COR-L47 (cell line): ENCODE data around the gene RAB40A.
"Not testable (repeated sequence)": the region's sequence is repeated elsewhere in the genome, so short reads cannot be mapped to it uniquely, and the experiment has no call there.

ENCODE experiments used
- DNase-seq: peaks from one replicate; lab custom pipeline; 2025; lab: John Stamatoyannopoulos, UW

Gene RAB40A

DNA sequence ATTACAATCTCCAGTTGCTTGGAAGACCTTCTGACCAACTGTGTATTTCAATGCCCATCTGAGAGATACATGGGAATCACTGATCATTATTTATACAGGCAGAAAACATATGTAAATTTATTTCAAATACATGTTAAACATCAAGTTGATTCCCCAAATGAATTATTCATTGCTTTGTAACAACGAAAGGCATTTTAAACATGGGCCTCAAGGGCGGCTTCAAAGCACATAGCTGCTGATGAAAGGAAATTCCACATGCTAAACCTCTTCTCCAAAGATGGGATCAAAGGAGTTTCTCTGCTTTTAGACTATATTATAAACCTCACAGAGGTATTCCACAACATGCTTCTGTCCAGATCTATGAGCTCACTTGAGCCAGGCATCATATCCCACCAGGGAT lies 4.3 kb upstream of the RAB40A start:
- DNase-seq, result no peak

- peak; percentile 3 for DNase-seq
Observed at GRCh38 chrX:103520386-103520785, 1.1 kb upstream of the RAB40A start.

GRCh38 chrX:103518571-103518970 lies 718 bp downstream of the RAB40A start:
- no peak for DNase-seq

GRCh38 chrX:103517246-103517645 lies 2.0 kb downstream of the RAB40A start:
- no peak for DNase-seq

GRCh38 chrX:103513476-103514108 lies 5.7 kb downstream of the RAB40A start:
- DNase-seq, result no peak

GRCh38 chrX:103513067-103513466 lies 6.2 kb downstream of the RAB40A start:
- no peak for DNase-seq

DNA sequence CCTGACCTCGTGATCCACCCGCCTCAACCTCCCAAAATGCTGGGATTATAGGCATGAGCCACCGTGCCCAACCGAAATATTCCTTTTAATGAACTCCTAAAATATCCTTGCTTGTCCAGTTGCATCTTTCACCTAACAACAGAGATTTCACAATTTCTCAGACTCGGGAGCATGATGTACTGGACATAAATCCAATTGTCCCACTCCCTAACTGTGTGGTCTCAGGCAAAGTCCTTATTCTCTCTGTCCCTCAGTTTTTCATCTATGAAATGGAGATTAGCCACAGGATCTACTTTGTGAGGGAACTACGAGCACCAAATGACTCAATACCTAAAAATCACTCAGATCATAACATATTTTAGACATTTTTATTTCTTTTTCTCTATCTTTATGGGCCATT lies 9.3 kb downstream of the RAB40A start:
- DNase-seq, result no peak

GRCh38 chrX:103503853-103504207 lies 15.5 kb downstream of the RAB40A start:
- DNase-seq, result no peak

GRCh38 chrX:103503163-103503852 lies 16.0 kb downstream of the RAB40A start:
- DNase-seq, result no peak

DNA sequence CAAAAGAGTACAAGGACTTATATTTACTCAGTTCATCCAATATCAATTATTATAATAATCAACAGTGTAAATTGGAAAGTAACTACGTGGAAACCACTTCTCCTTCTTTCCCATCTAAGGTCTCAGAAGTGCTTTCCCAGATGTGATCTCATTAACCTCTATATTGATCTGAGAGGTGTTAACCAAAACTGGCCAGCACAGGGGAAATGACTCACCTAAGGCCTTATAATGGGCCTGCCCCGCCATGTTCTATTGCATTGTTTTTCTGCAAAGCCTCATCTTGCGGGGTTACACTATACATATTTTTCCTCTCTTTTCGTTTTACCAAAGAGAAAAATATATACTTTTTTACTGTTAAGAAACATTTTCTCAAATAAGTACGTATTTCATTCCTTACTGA lies 20.5 kb downstream of the RAB40A start:
- no peak for DNase-seq

GRCh38 chrX:103495786-103496185 lies 23.5 kb downstream of the RAB40A start:
- no peak for DNase-seq

DNA sequence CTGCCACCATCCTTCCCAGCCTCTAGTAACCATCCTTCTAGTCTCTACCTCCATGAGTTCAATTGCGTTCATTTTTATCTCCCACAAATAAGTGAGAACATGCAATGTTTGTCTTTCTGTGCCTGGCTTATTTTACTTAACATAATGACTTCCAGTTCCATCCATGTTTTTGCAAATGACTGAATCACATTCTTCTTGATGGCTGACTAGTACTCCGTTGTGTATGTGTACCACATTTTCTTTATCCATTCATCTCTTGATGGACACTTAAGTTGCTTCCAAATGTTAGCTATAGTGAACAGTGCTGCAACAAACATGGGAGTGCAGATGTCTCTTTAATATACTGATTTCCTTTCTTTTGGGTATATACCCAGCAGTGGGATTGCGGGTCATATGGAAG lies 25.7 kb downstream of the RAB40A start:
- not testable (repeated sequence) for DNase-seq

- not testable (repeated sequence) for DNase-seq
Observed at GRCh38 chrX:103489733-103490132, 29.6 kb downstream of the RAB40A start.

DNA sequence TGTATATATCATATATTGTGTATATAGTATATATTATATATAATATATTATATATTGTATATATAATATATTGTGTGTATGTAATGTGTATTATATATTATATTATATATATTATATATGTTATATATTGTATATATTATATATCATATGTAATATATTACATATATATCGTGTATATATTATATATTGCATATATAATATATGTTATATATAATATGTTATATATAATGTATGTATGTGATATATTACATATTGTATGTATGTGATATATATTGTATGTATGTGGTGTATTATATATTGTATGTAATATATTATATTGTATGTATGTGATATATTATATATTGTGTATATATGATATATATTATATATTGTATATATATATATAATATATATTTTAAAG lies 30.5 kb downstream of the RAB40A start:
- DNase-seq, result no peak

GRCh38 chrX:103488332-103488731 lies 31.0 kb downstream of the RAB40A start:
- no peak for DNase-seq

DNA sequence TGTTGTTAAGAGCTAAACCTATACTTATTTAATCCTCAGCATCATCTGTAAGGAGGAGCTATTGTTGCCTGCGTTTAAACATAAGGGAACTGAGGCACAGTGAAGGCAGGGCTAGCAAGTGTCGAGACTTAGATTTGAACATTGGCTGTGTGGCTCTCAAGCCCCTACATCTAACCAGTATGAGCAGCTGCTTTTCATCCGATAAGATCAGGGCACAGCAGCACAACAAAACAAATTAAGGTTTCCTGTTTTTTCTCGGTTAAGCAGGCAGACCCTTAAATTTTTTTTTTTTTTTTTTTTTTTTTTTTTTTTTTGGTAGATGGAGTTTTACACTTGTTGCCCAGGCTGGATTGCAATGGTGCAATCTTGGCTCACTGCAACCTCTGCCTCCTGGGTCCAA lies 35.6 kb downstream of the RAB40A start:
- no peak for DNase-seq

- no peak for DNase-seq
Observed at GRCh38 chrX:103480526-103480925, 38.8 kb downstream of the RAB40A start.

DNA sequence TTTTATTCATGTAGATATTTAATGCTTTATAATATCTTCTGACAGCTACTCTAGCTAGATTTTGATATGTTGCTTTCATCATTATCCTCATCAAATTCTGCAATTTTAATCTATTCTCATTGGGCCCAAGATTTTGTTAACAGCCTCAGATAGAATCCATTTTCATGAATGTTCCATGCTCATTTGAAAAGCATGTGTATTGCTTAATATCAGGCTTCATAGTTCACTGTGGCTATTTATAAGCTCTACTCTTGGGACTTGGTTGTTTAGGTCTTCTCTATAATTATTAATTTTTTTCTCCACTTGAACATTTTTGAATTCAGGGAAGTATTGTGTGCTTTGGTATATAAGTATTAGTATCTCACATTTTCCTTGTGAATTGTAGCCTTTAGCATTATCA lies 41.8 kb downstream of the RAB40A start:
- no peak for DNase-seq

- DNase-seq, result no peak
Observed at GRCh38 chrX:103475381-103475780, 43.9 kb downstream of the RAB40A start.

- not testable (repeated sequence) for DNase-seq
Observed at GRCh38 chrX:103469977-103470376, 49.3 kb downstream of the RAB40A start.

- no peak for DNase-seq
Observed at GRCh38 chrX:103467887-103468286, 51.4 kb downstream of the RAB40A start.

- DNase-seq, result no peak
Observed at GRCh38 chrX:103467156-103467555, 52.1 kb downstream of the RAB40A start.

DNA sequence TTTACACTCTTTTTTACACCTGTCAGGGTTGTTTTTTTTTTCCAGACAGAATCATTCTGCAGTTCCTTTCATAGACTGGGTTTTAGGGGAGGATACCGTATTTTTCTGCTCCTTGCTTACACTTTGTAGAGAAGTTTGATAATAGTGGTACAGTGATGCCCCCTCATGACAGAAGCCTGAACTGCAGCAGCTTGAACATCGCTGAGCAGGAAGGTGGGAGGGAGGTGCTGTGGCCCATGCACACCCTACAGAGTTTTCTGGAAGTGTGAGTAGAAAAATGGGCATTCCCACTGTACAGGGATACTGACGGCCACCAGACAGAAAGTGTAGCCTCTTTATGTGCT lies 54.5 kb downstream of the RAB40A start:
- peak; percentile 31 for DNase-seq
